HG02642 (cell line): ENCODE measurements around the gene ASH1L.
"Not testable (repeated sequence)": the region's sequence is repeated elsewhere in the genome, so short reads cannot be mapped to it uniquely, and the experiment has no call there.

Source experiments
- ATAC-seq: cut with Tn5 transposase; IDR thresholded peaks from one replicate; pipeline ENCODE4 v1.9.1; 2021; ENCODE audit warnings: mild to moderate bottlenecking; ENCODE audit not compliant: unreplicated experiment, poor library complexity

Gene ASH1L

DNA sequence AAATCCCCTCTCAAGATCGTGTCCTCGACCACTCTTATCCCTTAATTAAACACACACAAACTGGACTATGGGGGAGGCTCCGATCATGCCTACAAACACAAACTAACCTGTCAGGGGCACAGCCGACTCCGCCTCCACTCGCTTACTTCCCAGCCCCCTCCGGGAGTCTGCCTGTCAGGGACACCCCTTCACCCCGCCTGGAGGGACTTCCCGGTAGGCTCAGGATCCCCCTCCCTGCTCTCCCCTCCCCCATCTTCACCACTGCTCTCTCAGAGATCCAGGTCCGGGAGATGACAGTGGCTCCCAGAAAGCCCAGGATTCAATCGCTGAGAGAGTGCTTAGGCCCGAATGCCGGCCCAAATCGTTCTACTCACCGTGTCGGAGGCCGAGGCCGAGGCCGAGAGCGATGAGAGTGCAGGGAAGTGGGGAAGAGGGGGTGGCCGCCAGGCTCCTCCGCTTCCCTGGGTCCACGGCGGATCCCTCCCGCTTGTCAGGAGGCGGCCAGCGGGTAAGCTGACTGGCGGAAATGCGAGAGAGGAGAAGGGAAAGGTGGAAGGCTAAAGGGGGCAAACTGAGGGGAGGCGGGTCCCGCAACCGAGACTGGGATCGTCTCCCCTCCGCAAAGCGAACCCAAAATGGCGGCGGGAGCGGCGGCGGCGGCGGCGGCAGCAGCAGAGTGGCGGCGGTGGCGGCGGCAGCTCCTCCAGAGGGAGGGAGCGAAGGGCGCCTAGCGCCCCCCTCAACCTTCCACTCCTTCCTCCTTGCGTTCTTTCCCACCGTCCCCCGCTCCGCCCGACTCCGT is 623 bp downstream of the ASH1L start:
- peak; percentile 27 for ATAC-seq

DNA sequence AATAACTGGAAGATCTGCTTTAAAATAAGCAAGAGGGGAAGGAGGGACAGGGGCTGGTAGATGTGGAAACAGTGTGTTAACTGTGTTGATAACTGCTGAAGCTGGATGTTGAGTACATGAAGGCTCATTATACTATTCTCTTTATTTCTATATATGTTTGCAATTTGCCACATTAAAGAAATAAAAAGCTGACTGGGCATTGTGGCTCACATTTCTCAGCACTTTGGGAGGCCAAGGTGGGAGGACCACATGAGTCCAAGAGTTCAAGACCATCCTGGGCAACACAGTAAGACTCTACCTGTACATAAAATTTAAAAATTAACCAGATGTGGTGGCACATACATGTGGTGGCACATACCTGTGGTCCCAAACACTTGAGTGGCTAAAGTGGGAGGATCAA is 6.7 kb downstream of the ASH1L start:
- ATAC-seq, result no peak

DNA sequence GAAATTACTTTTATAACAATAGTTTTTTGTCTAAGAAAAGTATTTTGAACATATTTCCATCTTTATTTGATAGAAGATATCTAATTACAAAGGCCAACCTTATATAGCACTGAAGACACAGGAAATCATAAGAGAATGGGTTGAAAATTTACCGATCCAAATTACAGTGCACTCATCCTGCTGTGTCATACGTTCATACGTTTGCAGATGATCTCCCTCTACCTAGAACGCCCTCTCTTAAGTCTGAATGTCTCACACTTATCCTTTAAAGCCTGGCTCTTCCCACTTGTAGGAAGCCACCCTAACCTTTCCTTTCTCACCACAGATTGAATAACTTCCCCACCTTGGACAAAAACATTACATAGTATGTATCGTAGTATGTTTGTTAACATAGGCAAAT is 9.3 kb downstream of the ASH1L start:
- ATAC-seq, result no peak

DNA sequence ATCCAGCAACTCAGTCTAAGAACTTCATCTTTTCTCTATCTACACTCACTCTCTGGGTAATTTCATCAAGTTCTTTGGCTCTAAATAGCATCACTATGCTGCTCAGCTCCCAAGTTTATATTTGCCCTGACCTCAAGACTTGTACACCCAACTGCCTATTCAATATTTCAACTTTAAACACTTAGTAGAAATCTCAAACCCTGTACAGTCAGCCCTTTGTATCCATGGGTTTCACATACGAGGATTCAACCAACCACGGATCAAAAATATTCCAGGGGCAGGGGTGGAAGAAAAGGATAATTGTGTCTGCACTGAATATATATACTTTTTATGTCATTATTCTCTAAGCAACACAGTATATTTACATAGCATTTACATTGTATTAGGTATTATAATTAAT is 13.9 kb downstream of the ASH1L start:
- no peak for ATAC-seq

DNA sequence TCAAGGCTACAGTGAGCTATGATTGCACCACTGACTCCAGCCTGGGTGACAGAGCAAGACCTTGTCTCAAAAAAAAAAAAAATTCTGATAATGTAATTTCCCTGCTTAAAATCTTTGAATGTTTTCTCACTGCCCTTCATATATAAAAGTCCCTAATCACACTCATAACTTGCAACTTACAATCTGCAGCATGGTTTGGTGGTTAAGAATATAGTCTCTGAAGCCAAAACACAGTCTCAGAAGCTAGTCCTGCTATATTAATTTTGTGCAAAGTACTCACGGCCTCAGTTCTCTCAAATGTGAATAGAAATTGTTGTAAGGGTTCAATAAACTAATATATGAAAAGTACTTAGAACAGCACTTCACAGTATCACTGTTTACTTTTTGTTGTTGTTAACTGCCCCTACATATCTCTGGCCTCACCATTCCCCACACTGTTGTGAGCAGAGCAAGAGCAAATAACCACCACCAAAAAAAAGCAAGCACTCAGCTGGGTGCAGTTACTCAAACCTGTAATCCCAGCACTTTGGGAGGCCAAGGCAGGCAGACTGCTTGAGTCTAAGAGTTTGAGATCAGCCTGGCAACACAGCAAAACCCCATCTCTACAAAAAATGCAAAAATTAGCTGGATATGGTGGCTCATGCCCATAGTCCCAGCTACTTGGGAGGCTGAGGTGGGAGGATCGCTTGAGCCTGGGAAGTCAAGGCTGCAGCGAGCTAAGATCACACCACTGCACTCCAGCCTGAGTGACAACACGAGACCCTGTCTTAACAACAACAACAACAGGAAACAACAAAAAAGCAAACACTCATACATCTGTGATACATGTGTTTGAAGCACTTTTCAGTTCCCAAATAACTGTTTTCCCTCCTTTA is 22.4 kb downstream of the ASH1L start:
- ATAC-seq, result no peak

DNA sequence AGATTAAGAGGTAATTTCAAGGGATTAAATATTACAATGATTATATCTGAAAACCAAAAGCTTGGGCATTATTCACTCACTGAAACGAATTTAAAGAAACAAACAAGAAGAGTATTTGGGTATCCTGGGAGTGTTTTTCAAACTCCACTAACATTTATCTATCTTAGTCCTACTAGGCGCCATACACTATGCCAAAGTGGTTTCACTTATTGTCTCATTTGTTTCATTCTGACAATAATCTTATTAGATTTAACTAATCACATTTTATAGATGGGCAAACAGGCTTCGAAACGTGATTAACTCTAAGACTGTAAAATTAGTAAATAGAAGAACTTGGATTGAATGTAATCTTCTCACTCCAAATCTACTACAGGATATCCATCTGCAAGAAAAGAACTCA is 25.4 kb downstream of the ASH1L start:
- no peak for ATAC-seq

DNA sequence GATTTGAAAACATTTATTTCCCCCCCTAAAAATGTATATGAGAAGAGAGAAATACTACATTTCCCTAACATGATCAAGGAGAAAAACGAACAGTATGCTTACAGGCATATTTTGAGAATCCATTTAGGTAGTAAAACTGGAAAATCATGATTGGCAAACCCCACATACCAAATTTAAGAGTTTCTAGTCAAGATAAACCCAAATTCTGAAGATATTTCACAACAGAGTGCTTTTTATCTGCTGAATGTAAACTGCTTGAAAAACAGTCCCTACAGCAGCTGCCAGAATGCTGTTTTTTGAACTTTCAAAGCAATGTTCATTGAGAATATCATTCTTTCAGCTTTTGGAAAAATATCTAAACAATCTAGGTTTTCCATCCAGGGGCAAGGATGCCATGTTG is 31.0 kb downstream of the ASH1L start:
- no peak for ATAC-seq

DNA sequence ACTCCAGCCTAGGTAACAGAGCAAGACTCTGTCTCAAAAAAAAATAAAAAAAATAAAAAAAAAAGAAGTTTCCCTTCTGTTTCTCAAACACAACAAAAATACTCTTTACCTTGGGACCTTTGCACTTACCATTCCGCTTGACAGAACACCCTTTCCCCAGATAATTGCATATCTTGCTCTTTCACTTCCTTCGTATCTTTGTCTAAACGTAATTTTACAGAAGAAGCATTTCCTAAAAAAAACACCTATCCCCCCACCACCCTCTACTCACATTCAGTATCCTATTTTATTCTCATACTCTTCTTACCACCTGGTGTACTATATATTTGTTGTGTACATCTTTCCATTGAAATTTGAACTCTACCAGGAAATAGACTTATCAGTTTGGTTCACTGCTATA is 32.7 kb downstream of the ASH1L start:
- no peak for ATAC-seq

DNA sequence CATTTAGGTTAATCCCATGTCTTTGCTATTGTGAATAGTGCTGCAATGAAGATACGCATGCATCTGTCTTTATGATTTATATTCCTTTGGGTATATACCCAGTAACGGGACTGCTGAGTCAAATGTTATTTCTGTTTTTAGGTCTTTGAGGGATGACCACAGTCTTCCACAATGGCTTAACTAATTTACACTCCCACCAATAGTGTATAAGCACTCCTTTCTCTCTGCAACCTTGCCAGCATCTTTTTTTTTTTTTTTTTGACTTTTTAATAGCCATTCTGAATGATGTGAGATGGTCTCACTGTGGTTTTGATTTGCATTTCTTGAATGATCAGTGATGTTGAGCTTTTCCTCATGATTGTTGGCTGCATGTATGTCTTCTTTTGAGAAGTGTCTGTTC is 33.5 kb downstream of the ASH1L start:
- ATAC-seq, result no peak

DNA sequence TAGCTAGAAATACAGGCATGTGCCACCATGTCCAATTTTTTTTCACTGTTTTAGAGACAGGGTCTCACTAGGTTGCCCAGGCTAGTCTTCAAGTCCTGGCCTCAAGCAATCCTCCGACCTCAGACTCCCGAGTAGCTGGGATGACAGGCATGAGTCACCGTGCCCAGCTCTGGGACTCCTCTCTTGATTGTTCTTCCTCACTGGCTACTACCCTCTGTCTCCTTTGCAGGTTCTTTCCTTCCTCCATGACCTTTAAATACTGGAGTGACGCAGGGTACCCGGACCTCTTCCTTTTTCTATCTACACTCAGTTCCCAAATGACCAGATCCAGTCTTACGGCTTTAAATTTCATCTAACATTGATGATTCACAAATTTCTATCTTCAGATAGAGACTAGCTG is 34.9 kb downstream of the ASH1L start:
- no peak for ATAC-seq

DNA sequence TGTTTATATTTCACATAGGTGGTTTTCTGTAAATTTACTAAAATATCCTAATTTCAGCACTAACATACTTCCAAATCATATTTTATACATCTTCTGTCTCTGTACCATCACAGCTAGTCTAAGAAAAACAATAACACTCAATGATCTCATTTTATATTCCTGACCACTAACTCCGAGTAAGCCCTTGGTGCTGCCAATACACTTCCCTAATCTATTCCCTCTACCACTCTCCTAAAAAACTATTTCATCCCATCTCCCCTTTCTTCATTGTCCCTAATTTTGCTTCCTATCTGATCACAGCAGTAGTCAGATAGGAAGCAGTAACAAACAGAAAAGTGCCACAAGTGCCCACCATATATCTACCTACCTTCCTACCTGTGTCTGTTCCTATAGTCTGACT is 36.2 kb downstream of the ASH1L start:
- no peak for ATAC-seq

DNA sequence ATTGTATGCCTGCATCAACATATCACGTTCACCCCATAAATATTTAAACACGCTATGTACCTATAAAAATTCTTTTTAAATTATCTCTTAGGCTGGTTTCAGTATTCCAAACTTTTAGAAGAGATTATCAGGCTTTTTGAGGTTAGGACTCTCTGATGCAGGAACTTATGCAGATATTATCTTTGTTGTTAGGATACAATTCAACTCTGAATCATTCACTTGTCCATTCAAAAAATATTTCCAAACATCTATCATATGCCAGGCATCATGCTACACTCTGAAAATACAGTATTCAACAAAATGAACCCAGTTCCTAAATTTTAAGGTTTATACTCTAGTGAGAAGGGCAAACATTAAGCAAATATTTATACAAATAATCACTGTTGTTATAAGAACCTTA is 40.5 kb downstream of the ASH1L start:
- no peak for ATAC-seq

DNA sequence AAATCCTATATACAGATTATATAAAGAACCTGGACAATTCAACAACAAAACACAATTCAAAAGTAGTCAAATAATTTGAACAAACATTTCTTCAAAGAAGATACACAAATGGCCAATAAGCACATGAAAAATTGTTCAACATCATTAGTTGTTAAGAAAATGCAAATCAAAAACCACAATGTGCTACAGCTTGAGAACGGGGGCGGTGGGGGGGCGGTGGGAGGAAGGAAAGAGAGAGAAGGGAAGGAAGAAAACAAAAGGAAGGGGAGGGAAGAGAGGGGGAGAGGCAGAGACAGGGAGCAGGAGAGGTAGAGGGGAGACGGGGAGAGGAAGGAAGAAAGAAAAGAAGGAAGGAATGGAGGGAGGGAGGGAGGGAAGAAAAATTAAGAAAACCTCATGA is 44.1 kb downstream of the ASH1L start:
- ATAC-seq, result no peak

DNA sequence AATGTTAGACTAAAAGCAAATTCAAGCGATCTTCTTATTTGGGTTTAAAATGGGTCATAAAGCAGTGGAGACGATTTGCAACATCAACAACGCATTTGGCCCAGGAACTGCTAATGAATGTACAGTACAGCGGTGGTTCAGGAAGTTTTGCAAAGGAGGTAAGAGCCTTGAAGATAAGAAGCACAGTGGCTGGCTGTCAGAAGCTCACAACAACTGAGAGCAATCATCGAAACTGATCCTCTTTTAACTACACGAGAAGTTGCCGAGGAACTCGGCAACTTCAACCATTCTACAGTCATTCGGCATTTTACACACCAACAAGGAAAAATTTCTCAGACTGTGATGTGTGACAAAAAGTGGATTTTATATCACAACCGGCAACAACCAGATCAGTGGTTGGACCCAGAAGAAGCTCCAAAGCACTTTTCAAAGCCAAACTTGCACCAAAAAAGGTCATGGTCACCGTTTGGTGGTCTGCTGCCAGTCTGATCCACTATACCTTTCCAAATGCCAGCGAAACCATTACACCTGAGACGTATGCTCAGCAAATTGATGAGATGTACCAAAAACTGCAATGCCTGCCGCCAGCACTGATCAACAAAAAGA is 47.9 kb downstream of the ASH1L start:
- no peak for ATAC-seq

DNA sequence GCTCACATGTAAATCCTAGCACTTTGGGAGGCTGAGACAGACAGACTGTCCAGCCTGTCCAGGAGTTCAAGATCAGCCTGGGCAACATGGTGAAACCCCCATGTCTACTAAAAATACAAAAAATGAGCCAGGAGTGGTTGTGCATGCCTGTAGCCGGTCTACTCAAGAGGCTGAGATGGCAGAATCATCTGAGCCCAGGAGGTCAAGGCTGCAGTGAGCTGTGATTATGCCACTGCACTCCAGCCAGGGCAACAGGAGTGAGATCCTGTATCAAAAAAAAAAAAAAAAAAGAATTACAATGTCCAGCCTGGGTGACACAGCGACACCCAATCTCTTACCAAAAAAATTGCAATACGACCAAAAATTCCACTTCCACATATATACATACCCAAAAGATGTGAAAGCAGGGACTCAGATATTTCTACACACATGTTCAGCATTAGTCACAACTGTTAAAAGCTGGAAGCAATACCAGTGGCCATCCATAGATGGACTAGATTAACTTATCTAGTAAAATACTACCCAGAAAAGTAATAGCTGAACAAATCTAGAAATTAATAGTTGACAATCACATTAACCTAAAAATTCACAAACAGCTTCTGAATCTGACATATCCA is 49.2 kb downstream of the ASH1L start:
- no peak for ATAC-seq

DNA sequence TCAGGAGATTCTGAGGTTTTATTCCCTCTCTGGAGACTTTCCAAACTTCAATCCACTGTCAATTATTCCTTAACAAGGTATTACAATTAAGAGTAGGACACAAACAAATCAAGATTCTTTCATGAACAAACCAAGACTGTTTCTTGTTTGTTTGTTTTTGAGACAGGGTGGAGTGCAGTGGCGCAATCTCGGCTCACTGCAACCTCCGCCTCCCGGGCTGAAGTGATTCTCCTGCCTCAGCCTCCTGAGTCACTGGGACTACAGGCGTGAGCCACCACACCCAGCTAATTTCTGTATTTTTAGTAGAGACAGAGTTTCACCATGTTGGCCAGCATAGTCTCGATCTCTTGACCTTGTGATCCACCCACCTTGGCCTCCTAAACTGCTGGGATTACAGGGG is 51.2 kb downstream of the ASH1L start:
- not testable (repeated sequence) for ATAC-seq

DNA sequence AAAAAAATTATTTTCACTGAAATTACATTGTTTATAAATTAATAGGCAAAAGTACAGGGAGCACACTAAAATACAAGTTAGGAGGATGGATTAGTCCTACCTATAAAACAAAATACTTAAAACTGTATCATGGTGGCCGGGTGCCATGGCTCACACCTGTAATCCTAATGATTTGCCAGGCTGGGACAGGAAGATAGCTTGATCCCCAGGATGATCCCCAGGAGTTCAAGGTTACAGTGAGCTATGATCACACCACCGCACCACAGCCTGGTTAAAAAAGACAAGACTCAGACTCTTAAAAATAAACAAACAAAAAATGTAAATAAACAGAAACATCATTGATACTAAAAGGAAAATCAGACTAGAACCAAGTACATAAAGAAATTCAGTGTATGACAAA is 53.5 kb downstream of the ASH1L start:
- ATAC-seq, result no peak

DNA sequence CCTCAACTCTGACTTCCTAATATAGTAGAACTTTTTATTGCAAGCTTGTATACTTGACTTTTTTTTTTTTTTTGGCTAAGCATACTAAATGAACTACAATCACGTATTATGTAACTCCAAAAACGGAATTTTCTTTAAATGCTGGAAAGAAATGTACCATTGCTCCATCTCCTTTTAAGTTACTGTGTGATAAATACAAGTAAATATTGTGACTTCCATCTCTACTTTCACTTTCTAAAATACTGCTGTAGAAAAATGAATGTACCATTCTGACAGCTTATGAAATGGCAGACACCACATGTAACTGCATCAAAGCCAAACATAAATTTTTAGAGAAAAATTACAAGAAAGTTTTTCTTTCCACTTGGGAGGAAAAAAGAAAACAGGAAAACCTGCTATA is 54.7 kb downstream of the ASH1L start:
- ATAC-seq, result no peak

DNA sequence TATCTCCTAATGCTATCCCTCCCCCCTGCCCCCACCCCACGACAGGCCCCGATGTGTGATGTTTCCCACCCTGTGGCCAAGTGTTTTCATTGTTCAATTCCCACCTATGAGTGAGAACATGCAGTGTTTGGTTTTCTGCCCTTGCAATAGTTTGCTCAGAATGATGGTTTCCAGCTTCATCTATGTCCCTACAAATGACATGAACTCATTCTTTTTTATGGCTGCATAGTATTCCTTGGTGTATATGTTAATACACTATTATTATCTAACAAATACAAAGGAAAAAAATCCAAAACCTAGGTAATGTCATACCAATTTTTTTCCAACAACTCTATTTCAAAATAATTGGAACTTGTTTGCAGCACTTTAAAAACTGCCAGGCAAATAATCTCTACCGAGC is 56.6 kb downstream of the ASH1L start:
- not testable (repeated sequence) for ATAC-seq

DNA sequence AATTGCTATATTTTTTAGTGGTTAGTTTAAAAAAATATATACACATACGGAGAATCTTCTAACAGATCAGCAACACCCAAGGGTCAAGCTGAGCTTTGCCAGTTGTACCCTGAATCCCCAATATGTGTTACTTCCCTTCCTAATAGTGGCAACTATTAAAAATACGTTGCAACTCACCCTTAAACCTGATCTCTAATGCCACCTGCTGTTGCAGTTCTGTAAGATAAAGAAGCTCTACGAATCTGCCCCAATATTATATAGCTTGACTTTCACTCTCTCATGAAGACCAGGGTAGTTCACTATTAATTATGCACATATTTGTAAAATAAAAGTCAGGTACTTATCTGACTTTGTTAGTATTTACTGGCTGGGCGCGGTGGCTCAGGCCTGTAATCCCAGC is 58.4 kb downstream of the ASH1L start:
- ATAC-seq, result no peak
